Sigmoid colon (tissue), 4 donors: ENCODE data around the gene GJD4.

ENCODE experiments used
- CTCF ChIP-seq, 4 experiments: fragments of 450-650 bp in 3 of 4; fragments of 200-600 bp in 1 of 4; IDR thresholded peaks; one replicate each; pipeline ENCODE4 v1.5.1; 2016 to 2019; ENCODE audit warnings: antibody characterized with exemption in 4 of 4, mild to moderate bottlenecking in 3 of 4, moderate library complexity in 2 of 4
- EP300 ChIP-seq, 4 donors: sonication (generic); formaldehyde crosslinking; IDR thresholded peaks; one replicate each; pipeline ENCODE4 v1.6.1; 2017; ENCODE audit warnings: antibody characterized with exemption in 4 of 4
- POLR2A ChIP-seq, 2 donors: fragments of 450-650 bp; IDR thresholded peaks; one replicate each; pipeline ENCODE4 v1.6.1; 2016; ENCODE audit warnings: antibody characterized with exemption in 2 of 2, mild to moderate bottlenecking in 2 of 2, moderate library complexity in 2 of 2
- POLR2AphosphoS5 ChIP-seq, 4 donors: sonication (generic); formaldehyde crosslinking; IDR thresholded peaks; one replicate each; pipeline ENCODE4 v1.6.1; 2017; ENCODE audit warnings: antibody characterized with exemption in 4 of 4

- TF ChIP-seq POLR2AphosphoS5 (IDR thresholded peaks at IDR 0.05) = no peak
- no peak for TF ChIP-seq CTCF (IDR thresholded peaks at IDR 0.05)
- no peak for TF ChIP-seq POLR2A (IDR thresholded peaks at IDR 0.05)
- TF ChIP-seq EP300 (IDR thresholded peaks at IDR 0.05) = no peak
These were observed 31.8 kb downstream of the GJD4 start for GRCh38 chr10:35636956-35637355.
